ENCODE data around the gene UBXN1.

- no peak for TF ChIP-seq POLR2A (IDR thresholded peaks at IDR 0.05)
- no peak for TF ChIP-seq CTCF (IDR thresholded peaks at IDR 0.05)
Measured at GRCh38 chr11:62706850-62707247, 28.0 kb upstream of the UBXN1 start.

Data from thyroid gland (tissue), 4 donors.